Sigmoid colon (tissue), 3 donors: ENCODE measurements around the gene DPP6.

ENCODE experiments used
- CTCF ChIP-seq, 4 experiments: fragments of 450-650 bp in 3 of 4; fragments of 200-600 bp in 1 of 4; IDR thresholded peaks; one replicate each; pipeline ENCODE4 v1.5.1; 2016 to 2019; ENCODE audit warnings: antibody characterized with exemption in 4 of 4, mild to moderate bottlenecking in 3 of 4, moderate library complexity in 2 of 4
- POLR2A ChIP-seq, 2 donors: fragments of 450-650 bp; IDR thresholded peaks; one replicate each; pipeline ENCODE4 v1.6.1; 2016; ENCODE audit warnings: antibody characterized with exemption in 2 of 2, mild to moderate bottlenecking in 2 of 2, moderate library complexity in 2 of 2

GRCh38 chr7:154583454-154583853 is 531.3 kb downstream of the DPP6 start:
- no peak for TF ChIP-seq CTCF (IDR thresholded peaks at IDR 0.05)
- no peak for TF ChIP-seq POLR2A (IDR thresholded peaks at IDR 0.05)
